ENCODE measurements around the gene ZBTB25.

ZBTB25 gene

GRCh38 chr14:64510825-64511671 lies 7.4 kb upstream of the ZBTB25 start:
- peaks cover 18 to 36% of the 10 kb centered on the region in 2 experiments for H3K4me1 ChIP-seq (ENCODE audit: control insufficient read depth in 1 of 2, insufficient read depth in 1 of 2, low read depth in 1 of 2, low read length in 1 of 2)

DNA sequence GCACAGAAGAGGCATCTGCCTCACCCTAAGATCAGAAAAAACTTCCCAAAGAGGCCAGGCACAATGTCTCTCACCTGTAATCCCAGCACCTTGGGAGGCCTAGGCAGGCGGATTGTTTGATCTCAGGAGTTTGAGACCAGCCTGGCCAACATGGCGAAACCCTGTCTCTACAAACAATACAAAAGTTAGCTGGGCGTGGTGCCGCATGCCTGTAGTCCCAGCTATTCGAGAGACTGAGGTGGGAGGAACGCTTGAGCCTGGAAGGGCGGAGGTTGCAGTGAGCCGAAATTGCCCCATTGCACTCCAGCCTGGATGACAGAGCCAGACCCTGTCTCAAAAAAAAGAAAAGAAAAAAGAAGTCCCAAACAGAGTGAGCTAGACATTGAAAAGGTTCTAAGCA lies 5.4 kb upstream of the ZBTB25 start:
- Histone ChIP-seq H3K9me3 (no peaks in the 10 kb centered on the region), H3K4me3 (ENCODE audit: low read depth in 1 of 2, low read length in 1 of 2) (no peak overlapping the region), H3K27me3 (no peaks in the 10 kb centered on the region), H3K27ac (no peak overlapping the region), H3K36me3 (no peaks in the 10 kb centered on the region), H3K4me1 (ENCODE audit: control insufficient read depth in 1 of 2, insufficient read depth in 1 of 2, low read depth in 1 of 2, low read length in 1 of 2) (peaks cover 27 to 45% of the 10 kb centered on the region in 2 experiments)
- no peak for TF ChIP-seq CTCF (IDR thresholded peaks at IDR 0.05)

More at GRCh38 chr14:64510825-64511671, 7.4 kb upstream of the ZBTB25 start:
- Histone ChIP-seq H3K36me3 (no peaks in the 10 kb centered on the region), H3K27me3 (no peaks in the 10 kb centered on the region), H3K9me3 (no peaks in the 10 kb centered on the region), H3K27ac (peak overlapping the region; percentile 54), H3K4me3 (ENCODE audit: low read depth in 1 of 2, low read length in 1 of 2) (peak overlapping the region in 1 of 2 experiments; percentile 25)
- peak; percentile 90 for TF ChIP-seq CTCF (IDR thresholded peaks at IDR 0.05)

DNA sequence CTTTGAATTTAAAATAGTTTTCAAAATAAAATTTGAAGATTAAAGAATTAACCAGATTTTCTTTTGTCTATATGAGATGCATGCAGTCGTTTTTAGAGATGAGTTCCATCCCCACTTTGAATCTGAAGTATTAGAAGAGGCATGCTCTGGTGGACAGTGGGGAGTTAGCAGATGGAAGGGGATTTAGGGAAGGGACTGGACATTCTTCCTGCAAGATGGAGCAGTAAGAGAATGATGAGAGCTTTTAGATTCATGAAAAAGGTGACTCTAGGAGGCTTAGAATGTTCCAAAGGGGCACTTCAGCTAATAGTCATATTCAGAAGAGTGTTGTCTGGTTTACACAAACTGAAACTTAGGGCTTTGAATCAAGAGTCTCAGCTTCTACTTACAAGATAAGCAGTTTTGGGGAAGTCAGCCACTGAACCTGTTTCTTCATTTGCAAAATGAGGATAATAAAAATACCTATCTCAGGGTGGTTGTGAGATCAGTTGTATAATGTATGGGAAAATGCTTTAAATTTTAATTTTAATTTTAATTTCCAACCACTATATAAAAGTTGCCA lies 4.7 kb upstream of the ZBTB25 start:
- Histone ChIP-seq H3K4me1 (ENCODE audit: control insufficient read depth in 1 of 2, insufficient read depth in 1 of 2, low read depth in 1 of 2, low read length in 1 of 2) (peaks cover 27 to 47% of the 10 kb centered on the region in 2 experiments), H3K4me3 (ENCODE audit: low read depth in 1 of 2, low read length in 1 of 2) (no peak overlapping the region), H3K27ac (no peak overlapping the region)

DNA sequence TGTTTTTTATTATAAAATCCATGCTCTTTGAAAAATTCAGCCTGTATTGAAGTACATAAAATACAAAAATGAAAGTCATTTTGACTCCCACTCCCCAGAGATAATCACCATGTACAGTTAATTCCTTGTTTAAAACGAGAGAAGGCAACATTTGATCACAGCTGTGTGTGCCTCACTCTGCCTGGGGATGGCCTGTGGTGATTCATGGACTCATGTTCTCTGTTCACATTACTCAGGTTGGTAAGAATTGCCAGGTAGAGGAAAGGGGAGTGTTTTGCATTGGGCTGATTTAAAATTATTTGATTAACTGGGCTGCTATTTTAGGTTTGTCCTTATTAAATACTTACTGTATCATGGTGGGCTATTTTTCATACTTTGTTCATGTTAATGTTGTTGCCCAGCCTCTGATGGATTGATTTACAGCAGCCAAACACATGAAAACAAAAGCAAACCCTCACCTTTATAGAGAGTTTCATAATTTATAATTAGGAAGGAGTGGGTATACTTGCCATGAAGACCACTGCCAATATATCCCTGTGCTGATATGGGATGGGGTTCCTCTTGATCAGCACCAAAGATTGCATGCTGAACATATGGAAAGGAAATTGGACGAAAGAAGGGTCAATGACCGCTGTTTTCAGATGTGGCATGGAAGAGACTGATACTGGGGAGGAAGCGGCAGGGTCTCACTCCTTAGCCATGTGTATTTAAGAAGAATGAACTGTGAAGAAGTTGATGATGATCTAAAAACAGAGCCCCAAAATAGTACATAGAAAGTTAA lies 3.9 kb upstream of the ZBTB25 start:
- no peak overlapping the region for H3K4me3 ChIP-seq (ENCODE audit: low read depth in 1 of 2, low read length in 1 of 2)
- H3K27me3 ChIP-seq = peaks cover 6% of the 10 kb centered on the region
- H3K9me3 ChIP-seq = no peaks in the 10 kb centered on the region
- TF ChIP-seq CTCF (IDR thresholded peaks at IDR 0.05) = no peak
- H3K27ac ChIP-seq = no peak overlapping the region
- H3K36me3 ChIP-seq = no peaks in the 10 kb centered on the region
- peaks cover 34 to 54% of the 10 kb centered on the region in 2 experiments for H3K4me1 ChIP-seq (ENCODE audit: control insufficient read depth in 1 of 2, insufficient read depth in 1 of 2, low read depth in 1 of 2, low read length in 1 of 2)

More for the DNA sequence above, 4.7 kb upstream of the ZBTB25 start:
- TF ChIP-seq CTCF (IDR thresholded peaks at IDR 0.05) = no peak
- Histone ChIP-seq H3K27me3 (no peaks in the 10 kb centered on the region), H3K36me3 (no peaks in the 10 kb centered on the region), H3K9me3 (no peaks in the 10 kb centered on the region)

DNA sequence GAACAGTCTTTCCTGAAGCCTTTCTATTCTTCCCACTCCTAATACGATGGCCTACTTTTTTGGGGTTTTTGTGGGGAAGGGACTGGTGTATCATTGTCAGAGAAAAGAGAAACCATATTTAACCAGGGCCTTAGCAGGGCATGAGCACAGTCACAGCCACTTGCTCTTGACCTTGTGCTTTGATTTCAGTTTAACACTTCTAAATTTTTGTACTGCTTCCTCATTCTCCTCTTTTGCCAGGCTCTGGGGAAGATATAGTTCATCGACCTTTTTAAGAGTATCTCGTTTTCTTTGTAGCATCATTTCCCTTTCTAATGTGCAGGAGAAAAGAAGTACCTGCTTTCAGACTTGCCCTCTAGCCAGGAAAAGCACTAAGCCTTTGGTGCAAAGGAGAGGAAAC lies 3.1 kb upstream of the ZBTB25 start:
- H3K27me3 ChIP-seq = peaks cover 14% of the 10 kb centered on the region
- no peaks in the 10 kb centered on the region for H3K36me3 ChIP-seq
- TF ChIP-seq CTCF (IDR thresholded peaks at IDR 0.05) = no peak
- peak overlapping the region; percentile 36 for H3K27ac ChIP-seq
- H3K4me1 ChIP-seq (ENCODE audit: control insufficient read depth in 1 of 2, insufficient read depth in 1 of 2, low read depth in 1 of 2, low read length in 1 of 2) = peaks cover 35 to 52% of the 10 kb centered on the region in 2 experiments
- H3K9me3 ChIP-seq = no peaks in the 10 kb centered on the region
- H3K4me3 ChIP-seq (ENCODE audit: low read depth in 1 of 2, low read length in 1 of 2) = no peak overlapping the region
